ENCODE results near the gene DGKE. TPM values are rescaled to one million over a fixed set of nuclear protein-coding genes. Genes with fewer than 3 reads are reported as not detected.

Gene DGKE
- total and polyA plus RNA-seq, 2 of the 13 experiments (the other 11 are each of a cell fraction or from before 2014, with no cell fraction given): 3.2 to 5.3 TPM

- TF ChIP-seq ZNF484 (CRISPR knock-in tag; IDR thresholded peaks at IDR 0.05; ENCODE audit: borderline replicate concordance, low read depth) (no peak), ZNF768 (CRISPR knock-in tag; IDR thresholded peaks at IDR 0.05) (peak; percentile 40; the same call in 1 of the 2 replicates), ZNF616 (CRISPR knock-in tag; IDR thresholded peaks at IDR 0.05; ENCODE audit: low read depth) (0 out of 2 replicates have a peak, but pooled peaks have one; percentile 83), GMEB2 (CRISPR knock-in tag; IDR thresholded peaks at IDR 0.05; ENCODE audit: low read depth) (no peak), ZNF253 (CRISPR knock-in tag; IDR thresholded peaks at IDR 0.05; ENCODE audit: borderline replicate concordance) (peak; percentile 83; the same call in 1 of the 2 replicates), FOXO4 (CRISPR knock-in tag; conservative IDR thresholded peaks at IDR 0.05) (no peak), SP5 (CRISPR knock-in tag; IDR thresholded peaks at IDR 0.05; ENCODE audit: borderline replicate concordance, low read depth) (peak; percentile 71), NRL (CRISPR knock-in tag; IDR thresholded peaks at IDR 0.05; ENCODE audit: borderline replicate concordance) (no peak), MXI1 (IDR thresholded peaks at IDR 0.05; ENCODE audit: borderline replicate concordance, low read depth, low read length) (peak; percentile 79; the same call in 2 of the 3 replicates), MBD4 (IDR thresholded peaks at IDR 0.05; ENCODE audit: borderline replicate concordance, low read length) (no peak), CSRNP1 (CRISPR knock-in tag; IDR thresholded peaks at IDR 0.05) (no peak; the same call in 1 of the 2 replicates), CTCF (CRISPR knock-in tag; IDR thresholded peaks at IDR 0.05) (no peak; the same call in 1 of the 2 replicates), ZNF564 (CRISPR knock-in tag; IDR thresholded peaks at IDR 0.05) (no peak), CREB3 (CRISPR knock-in tag; IDR thresholded peaks at IDR 0.05) (peak; percentile 83), ZNF510 (CRISPR knock-in tag; IDR thresholded peaks at IDR 0.05; ENCODE audit: low read depth) (no peak), CENPBD1 (CRISPR knock-in tag; IDR thresholded peaks at IDR 0.05; ENCODE audit: borderline replicate concordance, low read depth) (no peak), MXD1 (CRISPR knock-in tag; IDR thresholded peaks at IDR 0.05) (peak; percentile 63; the same call in 1 of the 2 replicates), NR1H2 (CRISPR knock-in tag; IDR thresholded peaks at IDR 0.05; ENCODE audit: borderline replicate concordance, low read depth) (peak; percentile 73; the same call in 1 of the 2 replicates), SALL1 (CRISPR knock-in tag; IDR thresholded peaks at IDR 0.05) (peak; percentile 71), IKZF4 (CRISPR knock-in tag; IDR thresholded peaks at IDR 0.05; ENCODE audit: borderline replicate concordance, low read depth, not compliant biosample characterization) (no peak), TRIM24 (CRISPR knock-in tag; IDR thresholded peaks at IDR 0.05) (no peak)
These were observed at the start of gene DGKE, which contains the start of gene C17orf67 (continued) for GRCh38 chr17:56833809-56834379.

Data from HepG2 (cell line).